GM21529 (cell line): ENCODE data around the gene FAF1.

Experiments
- ATAC-seq: cut with Tn5 transposase; IDR thresholded peaks from one replicate; pipeline ENCODE4 v1.9.1; 2021; ENCODE audit not compliant: unreplicated experiment

FAF1 gene

DNA sequence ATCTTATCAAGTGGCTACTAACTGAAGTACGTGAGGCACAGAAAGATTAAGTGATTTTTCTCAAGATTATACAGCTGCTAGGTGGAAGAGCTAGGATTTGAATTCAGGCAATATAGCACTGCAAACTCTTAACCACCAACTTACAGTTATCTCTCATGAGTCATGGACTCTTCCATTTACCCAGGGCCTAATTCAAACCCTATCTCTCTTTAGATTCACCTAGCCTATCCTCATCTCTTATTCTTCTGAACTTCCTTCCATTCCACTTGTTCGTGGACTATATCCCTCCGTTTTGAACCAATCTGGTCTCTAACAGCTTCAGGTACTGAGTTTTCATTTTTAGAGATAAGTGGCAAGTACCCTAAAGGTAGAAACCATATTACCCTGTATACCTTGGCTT lies 444.0 kb downstream of the FAF1 start:
- no peak for ATAC-seq

DNA sequence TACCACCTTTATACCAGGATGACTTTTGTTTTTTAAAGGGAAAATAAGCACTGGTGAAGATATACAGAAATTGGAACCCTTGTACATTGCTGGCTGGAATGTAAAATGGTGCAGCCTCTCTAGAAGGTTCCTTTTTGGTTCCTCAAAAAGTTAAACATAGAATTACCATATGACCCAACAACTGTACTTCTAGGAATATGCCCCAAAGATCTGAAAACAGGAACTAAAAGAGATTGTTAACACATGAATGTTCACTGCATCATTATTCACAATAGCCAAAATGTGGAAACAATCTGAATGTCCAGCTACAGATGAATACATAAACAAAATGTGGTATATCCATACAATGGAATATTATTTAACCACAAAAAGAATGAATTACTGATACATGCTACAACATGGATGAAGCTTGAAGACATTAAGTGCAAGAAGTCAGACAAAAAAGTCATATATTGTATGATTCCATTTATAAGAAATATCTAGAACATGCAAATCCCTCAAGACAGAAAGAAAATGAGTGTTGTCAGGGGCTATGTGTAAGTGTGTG lies 452.0 kb downstream of the FAF1 start:
- ATAC-seq: no peak

DNA sequence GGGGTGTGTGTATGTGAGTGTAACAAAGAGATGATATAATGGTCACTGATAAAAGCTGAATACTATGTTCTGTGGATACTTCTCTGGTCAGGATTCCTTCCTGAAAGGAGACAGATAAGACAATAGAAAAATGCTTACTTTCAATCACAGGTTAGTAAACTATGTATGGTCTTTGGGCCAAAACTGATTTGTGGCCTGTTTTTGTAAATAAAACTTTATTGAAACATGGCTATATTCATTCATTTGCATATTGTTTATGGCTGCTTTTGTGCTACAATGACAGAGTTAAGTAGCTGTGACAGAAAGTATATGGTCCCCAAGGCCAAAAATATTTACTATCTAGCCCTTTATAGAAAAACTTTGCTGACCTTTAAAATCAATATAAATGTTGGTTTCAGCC lies 454.6 kb downstream of the FAF1 start:
- ATAC-seq: no peak

DNA sequence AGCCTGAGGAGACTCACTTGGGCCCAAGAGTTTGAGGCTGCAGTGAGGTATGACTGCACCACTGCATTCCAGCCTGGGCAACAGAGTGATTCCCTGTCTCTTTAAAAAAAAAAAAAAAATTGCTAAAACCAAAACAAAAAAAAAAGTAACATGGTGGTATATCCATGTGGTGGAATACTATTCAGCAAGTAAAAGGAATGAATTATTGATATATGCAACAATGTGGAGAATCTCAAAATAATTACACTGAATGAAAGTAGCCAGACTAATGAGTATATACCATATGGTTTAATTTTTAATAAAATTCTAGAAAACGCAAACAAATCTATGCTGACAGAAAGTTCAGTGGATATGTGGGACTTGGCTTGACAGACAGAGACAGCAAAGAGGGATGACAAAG lies 456.6 kb downstream of the FAF1 start:
- ATAC-seq: no peak

DNA sequence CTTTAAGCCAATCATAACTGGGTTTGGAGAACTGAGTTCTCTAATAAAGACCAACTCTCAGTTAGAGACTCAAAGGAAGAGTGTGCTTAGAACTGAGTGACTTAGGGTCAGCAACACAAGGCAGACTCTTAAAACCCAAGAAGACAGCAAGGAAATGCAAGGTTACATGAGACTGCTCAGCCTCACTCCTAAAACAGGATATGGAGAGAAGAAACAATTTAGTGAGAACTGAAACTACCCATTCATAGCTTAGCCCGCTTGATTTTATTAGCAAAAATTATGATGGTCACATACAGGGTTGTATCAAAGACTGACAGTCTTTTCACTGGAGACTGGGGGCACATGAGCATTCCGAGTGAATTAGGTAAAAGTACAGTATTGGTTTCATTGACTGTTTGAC lies 457.9 kb downstream of the FAF1 start:
- ATAC-seq: peak; percentile 63

DNA sequence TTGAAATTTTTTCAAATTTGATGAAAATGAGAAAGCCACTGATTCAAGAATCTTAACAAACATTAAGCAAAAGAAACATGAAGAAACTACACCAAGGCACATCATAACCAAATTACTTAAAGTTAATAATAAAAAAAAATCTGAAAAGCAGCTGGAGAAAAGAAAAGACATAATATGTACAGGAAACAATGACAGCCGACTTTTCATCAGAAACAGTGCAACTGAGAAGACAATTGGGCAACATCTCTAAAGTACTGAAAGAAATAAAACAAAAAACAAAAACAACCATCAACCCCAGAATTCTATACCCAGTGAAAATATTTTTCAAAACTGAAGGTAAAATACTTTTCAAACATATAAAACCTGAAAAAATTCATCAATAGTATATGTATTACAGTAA lies 463.1 kb downstream of the FAF1 start:
- no peak for ATAC-seq

DNA sequence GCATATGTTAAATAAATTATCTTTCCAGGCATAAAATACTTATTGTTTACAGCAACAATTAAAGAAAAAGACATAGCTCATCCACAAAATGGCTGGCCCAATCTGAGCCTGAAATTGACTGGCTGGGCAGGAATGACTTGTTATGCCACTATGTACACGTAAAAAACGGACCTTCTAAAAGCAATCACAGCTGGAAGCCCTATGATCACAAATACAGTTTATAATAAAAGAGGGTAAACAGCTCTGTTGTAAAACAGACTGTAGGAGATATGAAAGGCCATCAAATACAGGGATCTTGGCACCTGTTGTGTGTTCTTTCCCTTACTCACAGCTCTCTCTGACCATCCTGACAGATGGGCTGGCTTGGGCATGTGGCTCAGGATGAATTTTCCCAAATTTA lies 466.4 kb downstream of the FAF1 start:
- ATAC-seq: no peak

DNA sequence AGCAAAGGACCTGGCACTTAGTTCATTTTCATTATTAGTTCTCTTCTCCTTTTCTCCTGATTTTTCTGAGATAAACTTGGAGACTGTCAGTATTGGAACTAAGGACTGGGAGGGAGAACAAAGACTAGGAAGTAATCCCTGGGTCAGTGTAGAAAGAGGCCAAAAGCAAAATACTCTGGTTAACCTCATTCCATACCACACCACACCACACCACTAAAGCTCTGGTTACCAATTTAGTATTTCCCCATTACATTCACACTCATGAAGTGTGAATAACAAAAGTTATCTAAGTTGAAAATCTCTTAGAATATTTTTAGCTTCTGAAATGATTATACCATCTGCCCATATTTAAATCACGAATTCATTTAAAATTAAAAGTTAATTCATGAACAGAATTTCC lies 467.9 kb downstream of the FAF1 start:
- no peak for ATAC-seq

DNA sequence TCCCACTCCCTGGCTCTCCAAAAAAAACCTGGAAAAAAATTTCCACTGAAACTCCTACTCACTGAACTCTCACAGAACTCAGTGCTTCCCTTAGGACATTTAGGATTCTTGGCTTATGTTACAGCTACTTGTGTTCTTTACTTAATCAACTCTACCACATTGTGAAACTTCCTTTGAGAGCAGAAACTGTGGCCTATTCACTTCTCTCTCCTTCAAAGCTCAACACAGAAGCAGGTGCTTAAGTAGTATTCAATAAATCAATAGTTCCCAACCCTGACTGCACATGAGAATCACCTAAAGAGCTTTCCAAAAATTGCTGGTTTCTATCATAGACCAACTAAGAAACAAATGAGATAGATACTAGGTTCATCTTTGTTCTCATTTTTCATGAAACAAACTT lies 468.9 kb downstream of the FAF1 start:
- ATAC-seq: no peak

DNA sequence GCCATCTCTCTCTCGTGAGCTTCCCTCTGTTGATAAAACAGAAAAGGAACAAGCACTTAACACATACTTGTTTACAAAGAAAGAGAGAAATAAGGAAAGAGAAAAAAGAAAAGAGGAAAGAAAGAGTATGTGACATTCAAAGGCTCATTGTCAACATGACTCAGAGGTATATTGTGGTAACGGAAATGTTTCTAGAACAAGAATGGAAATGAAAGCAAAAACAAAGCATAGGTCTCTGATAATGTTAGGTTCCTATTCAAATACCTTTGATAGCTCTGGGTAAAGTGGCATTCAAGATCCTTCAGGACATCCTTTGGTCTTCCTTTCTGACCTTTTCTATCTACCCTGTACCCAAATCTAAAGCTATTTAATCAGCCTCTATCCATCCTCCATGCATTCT lies 469.4 kb downstream of the FAF1 start:
- ATAC-seq: no peak

DNA sequence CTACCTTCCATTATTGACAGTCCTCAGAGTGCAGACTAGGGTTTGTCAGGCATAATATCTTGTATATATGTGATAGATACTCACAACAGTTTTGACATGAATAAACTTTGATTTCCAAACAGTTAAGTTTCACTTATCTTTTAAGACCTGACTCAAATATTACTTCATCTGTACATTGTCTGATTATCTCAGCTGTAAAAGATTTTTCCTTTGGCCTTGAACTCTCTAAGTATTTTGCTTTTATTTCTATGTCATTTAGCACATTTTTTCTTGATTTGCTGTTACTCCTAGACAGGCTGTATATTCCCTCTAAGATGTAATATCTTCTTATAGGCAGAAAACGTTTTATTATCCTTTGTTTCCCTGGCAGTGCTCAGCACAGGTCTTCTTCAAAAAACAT lies 471.2 kb downstream of the FAF1 start:
- no peak for ATAC-seq

DNA sequence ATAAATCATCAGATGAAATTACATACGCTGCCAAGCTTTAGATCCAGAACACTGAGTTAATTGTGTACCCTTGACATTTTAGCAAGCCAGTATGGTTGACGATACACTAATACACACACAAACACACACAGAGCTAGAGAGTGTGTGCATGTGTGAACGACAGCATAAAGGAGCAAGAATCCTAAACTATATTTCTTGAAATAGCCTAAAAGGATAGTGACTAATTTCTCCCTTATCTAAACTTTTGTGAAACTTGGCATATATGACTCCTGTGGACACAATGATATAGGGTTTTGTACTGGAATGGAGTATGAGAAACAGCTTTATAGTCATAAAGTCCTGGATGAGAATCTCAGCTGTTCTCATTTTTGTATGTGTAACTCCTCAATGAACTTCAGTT lies 471.7 kb downstream of the FAF1 start:
- no peak for ATAC-seq

DNA sequence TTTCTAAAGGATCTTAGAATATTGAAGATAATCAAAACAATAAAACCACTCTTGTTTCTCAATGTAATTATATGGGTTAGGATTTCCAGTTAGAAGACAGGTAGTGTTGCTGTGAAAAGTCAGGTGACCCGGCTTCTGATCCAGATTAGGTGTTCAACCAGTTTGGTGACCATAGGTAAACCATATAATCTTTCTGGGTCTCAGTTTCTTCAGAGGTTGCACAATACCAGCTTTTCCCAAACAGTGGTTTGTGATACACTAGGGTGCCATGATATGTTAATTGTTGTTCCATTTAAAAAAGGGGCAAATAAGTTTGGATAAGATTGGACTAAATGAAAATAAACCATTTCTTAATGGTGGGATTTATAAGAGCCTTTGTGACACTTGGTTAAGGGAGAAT lies 472.3 kb downstream of the FAF1 start:
- ATAC-seq: no peak

DNA sequence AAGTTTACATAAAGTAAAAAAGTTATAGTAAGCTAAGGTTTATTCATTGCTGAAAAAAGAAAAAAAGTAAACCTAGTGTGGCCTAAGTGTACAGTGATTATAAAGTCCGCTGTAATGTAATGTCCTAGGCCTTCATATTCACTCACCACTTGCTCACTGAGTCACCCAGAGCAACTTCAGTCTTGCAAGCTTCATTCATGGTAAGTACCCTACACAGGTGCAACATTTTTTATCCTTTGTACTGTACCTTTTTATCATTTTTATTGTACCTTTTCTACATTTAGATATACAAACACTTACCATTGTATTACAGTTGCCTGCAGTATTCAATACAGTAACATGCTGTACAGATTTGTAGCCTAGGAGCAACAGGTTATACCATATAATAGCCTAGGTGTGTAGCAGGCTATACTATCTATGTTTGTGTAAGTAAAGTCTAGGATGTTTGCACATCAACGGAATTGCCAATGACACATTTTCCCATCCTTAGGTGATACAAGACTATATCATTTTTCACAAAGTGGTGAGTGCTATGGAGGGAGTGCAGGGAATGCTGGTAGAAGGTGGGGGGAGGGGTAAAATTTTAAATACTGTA lies 478.8 kb downstream of the FAF1 start:
- no peak for ATAC-seq

DNA sequence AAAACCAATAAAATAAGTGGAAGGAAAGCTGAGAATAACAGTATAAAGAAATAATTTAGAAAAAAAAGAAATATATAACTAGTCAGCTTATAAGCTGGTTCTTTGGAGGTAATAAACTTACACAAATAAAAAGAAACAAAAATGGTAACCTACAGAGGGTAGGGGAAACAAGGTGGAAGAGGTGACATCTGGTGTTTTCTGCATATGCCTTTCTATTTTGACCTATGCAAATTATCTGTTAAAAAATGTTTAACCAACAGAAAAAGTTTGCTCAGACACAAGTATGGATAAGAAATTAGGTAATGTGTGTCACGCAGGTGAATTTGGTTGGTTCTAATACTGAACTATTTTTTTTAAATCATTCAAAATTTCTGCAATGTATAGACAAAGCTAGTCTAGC lies 483.3 kb downstream of the FAF1 start:
- no peak for ATAC-seq

DNA sequence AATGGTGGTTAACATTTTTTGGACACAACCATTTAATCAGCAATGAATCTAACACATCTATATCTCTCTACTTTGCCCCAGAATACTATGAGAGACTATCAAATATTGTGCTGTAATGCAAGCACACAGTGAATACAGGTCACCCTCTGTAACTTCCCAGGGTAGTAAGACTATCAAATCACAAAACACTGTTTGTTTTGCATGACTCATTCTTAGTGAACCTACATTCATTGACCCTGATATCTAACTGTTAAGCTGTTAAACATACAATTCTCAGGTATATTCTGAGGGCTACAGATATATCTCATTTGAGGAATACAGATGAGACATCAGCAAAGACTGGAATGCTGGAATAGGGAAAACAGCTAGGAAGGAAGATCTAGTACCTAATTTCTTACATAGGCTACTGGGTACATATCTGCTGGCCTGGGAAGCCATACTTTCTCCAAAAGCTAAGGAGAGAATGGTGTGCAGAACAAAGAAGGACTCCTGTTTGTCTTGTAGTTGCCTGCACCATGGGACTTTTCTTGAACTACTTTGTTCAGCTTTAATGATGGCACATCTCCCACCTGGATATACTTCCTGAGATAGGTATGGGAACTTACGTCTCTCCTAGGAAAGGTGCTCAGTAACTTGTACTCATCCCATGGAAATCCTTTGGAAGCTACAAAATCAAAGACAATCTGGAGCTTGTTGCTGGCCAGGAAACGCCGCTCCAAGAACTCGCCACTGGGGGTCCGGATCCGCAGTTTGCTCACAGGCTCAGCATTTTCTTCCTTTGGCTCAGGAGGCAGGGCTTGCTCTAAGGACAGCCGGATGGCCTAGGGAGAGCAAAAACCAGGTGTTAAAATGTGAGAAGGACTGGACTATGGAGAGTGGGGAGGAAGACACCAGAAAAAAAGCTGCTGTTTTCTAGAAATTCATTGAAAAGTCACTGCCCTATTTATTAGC lies 484.9 kb downstream of the FAF1 start:
- ATAC-seq: no peak

DNA sequence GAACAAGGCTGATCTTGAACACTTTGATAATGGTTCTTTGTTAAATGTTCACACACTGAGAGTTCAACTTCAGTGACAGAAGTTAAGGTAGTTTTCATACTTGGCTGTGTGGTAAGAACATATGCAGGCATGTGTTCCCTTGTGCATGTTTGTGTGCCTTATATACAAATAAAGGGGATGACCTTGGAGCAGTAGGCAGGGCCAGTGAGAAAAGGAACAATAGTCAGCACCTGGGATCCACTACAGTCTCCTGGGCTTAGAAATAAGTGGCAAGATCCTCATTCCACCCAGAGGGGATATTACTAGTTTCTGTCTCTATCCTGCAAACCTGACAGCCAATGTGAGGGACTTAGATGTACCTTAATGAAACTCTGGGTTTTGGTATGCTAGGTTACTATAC lies 486.6 kb downstream of the FAF1 start:
- ATAC-seq: no peak

DNA sequence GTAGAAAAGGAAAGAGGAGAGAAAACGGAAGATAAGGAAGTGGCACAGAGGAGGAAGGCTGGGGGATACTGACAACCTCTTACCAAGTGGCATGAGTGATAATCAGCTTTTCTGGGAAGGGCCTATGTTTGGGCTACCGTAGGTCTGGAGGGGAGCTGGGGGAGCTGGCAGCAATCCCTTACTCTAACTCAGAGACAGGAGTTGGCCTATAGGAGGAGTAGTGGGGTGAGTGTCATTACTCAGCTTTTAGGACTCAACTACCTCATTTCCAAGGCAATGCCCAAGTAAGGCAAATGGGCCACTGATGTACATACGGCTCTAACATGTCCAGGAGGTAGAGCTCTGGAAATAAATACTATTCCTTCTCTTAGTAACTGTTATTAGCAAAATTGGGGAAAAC lies 488.1 kb downstream of the FAF1 start:
- no peak for ATAC-seq

DNA sequence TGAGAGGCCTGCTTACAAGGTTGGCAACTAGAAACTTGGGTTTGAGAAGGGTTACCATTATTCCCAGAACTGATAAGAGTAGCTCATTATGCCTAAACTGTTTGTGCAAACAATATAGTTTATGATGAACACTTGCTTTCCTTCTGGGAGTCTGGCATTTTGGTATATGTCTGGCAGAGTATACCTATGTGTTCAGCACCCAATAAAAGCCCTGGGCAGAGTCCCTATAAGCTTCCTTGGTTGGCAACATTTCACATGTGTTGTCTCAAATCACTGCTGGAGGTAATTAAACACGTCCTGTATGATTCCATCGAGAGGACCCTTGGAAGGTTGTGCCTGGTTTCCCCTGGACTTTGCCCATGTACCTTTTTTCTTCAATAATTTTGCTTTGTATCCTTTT lies 497.1 kb downstream of the FAF1 start:
- no peak for ATAC-seq

DNA sequence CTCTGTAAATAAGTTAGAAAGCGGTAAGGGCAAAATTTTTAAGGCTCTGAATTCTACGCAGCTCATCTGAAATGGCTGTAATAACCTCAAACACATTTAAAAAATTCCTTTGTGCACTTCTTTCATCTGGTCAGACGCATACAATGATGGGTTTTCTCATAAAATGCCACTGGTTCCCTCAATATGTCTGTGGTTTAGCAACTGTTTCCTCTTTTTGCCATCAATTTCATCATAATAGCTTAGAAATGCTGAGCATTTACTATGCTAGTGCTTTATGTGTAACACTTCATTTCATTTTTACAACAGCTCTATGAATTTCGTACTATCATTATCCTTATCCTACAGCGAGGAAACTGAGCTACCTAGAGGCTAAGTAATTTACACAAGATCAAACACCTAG lies 501.6 kb downstream of the FAF1 start:
- no peak for ATAC-seq

DNA sequence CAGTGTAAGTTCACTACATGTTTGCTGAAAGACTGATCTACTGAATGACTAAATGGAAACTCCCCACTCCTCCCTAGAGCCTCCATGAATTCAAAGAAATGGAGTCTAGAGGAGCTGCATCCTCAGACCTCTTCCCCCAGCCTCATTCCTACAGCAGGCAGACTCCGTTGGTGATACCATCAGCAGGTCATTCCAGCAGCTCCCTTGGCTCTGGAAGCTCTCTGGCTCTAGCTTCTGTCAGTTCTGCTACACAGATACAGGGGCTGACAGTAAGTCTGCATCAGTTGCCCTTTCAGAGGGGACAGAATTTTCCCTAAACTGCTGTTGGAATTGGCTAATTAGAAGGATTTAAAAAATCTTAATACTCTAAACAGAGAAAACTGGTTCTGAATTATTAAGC lies 505.2 kb downstream of the FAF1 start:
- no peak for ATAC-seq

DNA sequence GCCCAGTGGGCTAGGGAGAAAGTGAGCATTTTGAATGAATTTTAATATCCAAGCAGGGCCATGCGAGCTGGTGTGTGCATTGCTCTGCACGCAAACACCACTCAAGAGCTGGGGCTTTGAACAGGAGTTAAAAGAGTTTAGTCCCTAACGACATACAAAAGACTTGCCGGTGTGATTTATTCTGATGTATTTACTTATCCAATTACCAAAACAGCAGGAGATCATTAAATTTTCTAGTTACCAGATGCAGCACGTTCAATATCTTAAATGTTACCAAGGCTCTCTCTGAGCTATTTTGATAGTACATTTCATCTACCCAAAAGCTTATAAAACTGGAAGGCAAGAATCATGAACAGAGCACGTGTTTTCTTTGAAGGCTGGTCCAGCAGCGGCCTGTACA lies 506.8 kb downstream of the FAF1 start:
- ATAC-seq: no peak
